ENCODE data around the gene CYP2A13. TPM values are rescaled to one million over a fixed set of nuclear protein-coding genes. Genes with fewer than 3 reads are reported as not detected.

CYP2A13 gene, protein sequence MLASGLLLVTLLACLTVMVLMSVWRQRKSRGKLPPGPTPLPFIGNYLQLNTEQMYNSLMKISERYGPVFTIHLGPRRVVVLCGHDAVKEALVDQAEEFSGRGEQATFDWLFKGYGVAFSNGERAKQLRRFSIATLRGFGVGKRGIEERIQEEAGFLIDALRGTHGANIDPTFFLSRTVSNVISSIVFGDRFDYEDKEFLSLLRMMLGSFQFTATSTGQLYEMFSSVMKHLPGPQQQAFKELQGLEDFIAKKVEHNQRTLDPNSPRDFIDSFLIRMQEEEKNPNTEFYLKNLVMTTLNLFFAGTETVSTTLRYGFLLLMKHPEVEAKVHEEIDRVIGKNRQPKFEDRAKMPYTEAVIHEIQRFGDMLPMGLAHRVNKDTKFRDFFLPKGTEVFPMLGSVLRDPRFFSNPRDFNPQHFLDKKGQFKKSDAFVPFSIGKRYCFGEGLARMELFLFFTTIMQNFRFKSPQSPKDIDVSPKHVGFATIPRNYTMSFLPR
- not detected for total RNA-seq

DNA sequence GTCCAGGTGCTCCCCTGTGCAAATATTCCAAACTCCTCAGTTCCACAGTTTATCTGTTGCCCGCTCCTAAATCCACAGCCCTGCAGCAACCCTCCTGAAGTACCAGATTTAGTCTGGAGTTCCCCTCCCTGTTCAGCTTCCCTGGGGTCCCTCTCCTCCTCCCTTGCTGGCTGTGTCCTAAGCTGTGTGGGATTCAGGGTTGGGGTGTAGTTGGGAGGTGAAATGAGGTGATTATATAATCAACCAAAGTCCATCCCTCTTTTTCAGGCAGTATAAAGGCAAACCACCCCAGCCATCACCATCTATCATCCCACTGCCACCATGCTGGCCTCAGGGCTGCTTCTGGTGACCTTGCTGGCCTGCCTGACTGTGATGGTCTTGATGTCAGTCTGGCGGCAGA lies at the start of gene CYP2A13:
Gene CYP2A13 (plus strand): TSS at position 301 of the 400 bp plus-strand sequence. CDS start 21 bp downstream, at position 322.

DNA sequence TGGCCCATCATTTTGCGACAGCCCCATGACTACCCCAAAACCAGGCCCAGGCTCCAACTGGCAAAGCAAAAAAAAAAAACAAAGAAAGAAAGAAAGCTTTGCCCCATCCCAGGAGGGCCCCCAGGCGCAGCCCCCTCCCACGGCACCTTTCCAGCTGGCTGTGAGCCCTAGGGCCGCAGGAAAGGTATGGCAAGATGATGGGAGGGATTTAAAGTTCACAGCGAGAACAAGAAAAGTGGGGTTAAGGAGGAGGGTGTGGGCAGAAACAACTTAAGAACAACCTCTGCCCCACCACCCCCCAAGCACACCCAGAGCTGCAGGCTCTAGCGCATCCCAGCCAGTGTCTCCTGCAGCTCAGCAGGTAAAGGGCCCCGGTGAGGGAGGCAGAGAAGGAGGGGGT lies 25.9 kb downstream of the CYP2A13 start, which contains the start of gene CYP2F1:
Gene CYP2F1 (plus strand): TSS at position 301 of the 400 bp plus-strand sequence. CDS start 1,757 bp downstream, outside the sequence.

Other genes with a start within 250 kb of the CYP2A13 start
- gene CYP2A6, start 238.0 kb upstream of the CYP2A13 start, total RNA-seq, result not detected
- gene CYP2A7, start 206.2 kb upstream of the CYP2A13 start, total RNA-seq, result not detected
- gene CYP2B6, start 97.2 kb upstream of the CYP2A13 start, total RNA-seq, result not detected
- not detected for gene CYP2F1, start 26.0 kb downstream of the CYP2A13 start, total RNA-seq
- gene CYP2S1, start 104.8 kb downstream of the CYP2A13 start, total RNA-seq, result not detected
- gene AXL, start 130.8 kb downstream of the CYP2A13 start, total RNA-seq, result 7.5 TPM
- gene HNRNPUL1, start 175.9 kb downstream of the CYP2A13 start, total RNA-seq, result 128 TPM
- gene CCDC97, start 221.7 kb downstream of the CYP2A13 start, total RNA-seq, result 11.0 TPM